ENCODE data around the gene SMARCE1. TPM values are rescaled to one million over a fixed set of nuclear protein-coding genes. Genes with fewer than 3 reads are reported as not detected.
A peak's percentile ranks its signal among the peaks of the same experiment; 100 is the strongest.

SMARCE1 gene
- total RNA-seq, 1 donor from 2014 or later = 66.3 TPM

- Histone ChIP-seq H3K9me3 (ENCODE audit: control insufficient read depth in 3 of 3, low read length in 3 of 3) (no peaks in the 10 kb centered on the region), H3K4me1 (ENCODE audit: control insufficient read depth in 3 of 3, insufficient read depth in 3 of 3, low read length in 3 of 3) (peaks cover 0 to 4% (median 0%) of the 10 kb centered on the region in 3 donors), H3K4me3 (ENCODE audit: low read length in 3 of 3) (no peak overlapping the region), H3K27ac (ENCODE audit: low read depth, low read length) (no peak overlapping the region), H3K9ac (ENCODE audit: low read depth in 1 of 3, low read length in 3 of 3) (no peak overlapping the region), H3K27me3 (ENCODE audit: control insufficient read depth in 3 of 3, insufficient read depth in 3 of 3, low read length in 3 of 3) (peaks cover 10 to 21% (median 17%) of the 10 kb centered on the region in 3 donors), H3K36me3 (ENCODE audit: control insufficient read depth in 3 of 3, insufficient read depth in 3 of 3, low read length in 3 of 3) (no peaks in the 10 kb centered on the region)
These were observed 28.3 kb upstream of the SMARCE1 start for GRCh38 chr17:40675905-40676304.

DNA sequence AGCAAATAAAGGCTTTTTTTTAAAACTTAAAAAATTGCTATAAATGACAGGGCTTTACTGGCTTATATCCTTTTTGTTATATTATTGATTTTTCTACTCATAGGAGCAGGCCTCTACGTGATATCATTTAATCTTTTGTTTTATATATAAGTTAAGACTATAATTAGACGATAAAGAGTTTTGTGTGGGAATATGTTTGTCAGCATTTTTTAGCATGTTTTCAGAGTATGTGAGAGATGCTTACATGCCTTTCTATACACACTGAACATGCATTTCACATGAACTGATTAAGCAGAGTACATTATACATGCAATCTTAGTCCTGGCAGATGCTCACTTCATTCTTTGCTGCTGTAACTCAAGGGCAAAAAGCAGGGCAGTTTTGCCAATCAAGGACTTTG, 25.0 kb upstream of the SMARCE1 start:
- Histone ChIP-seq H3K36me3 (ENCODE audit: control insufficient read depth in 3 of 3, insufficient read depth in 3 of 3, low read length in 3 of 3) (no peaks in the 10 kb centered on the region), H3K4me3 (ENCODE audit: low read length in 3 of 3) (no peak overlapping the region), H3K27me3 (ENCODE audit: control insufficient read depth in 3 of 3, insufficient read depth in 3 of 3, low read length in 3 of 3) (peaks cover 10 to 16% (median 13%) of the 10 kb centered on the region in 3 donors), H3K27ac (ENCODE audit: low read depth, low read length) (no peak overlapping the region), H3K4me1 (ENCODE audit: control insufficient read depth in 3 of 3, insufficient read depth in 3 of 3, low read length in 3 of 3) (peaks cover 0 to 4% (median 0%) of the 10 kb centered on the region in 3 donors), H3K9me3 (ENCODE audit: control insufficient read depth in 3 of 3, low read length in 3 of 3) (no peaks in the 10 kb centered on the region), H3K9ac (ENCODE audit: low read depth in 1 of 3, low read length in 3 of 3) (no peak overlapping the region)

- Histone ChIP-seq H3K4me1 (ENCODE audit: control insufficient read depth in 3 of 3, insufficient read depth in 3 of 3, low read length in 3 of 3) (peaks cover 0 to 4% (median 0%) of the 10 kb centered on the region in 3 donors), H3K27ac (ENCODE audit: low read depth, low read length) (no peak overlapping the region), H3K9ac (ENCODE audit: low read depth in 1 of 3, low read length in 3 of 3) (no peak overlapping the region), H3K9me3 (ENCODE audit: control insufficient read depth in 3 of 3, low read length in 3 of 3) (no peaks in the 10 kb centered on the region), H3K27me3 (ENCODE audit: control insufficient read depth in 3 of 3, insufficient read depth in 3 of 3, low read length in 3 of 3) (peaks cover 5 to 10% (median 6%) of the 10 kb centered on the region in 3 donors), H3K36me3 (ENCODE audit: control insufficient read depth in 3 of 3, insufficient read depth in 3 of 3, low read length in 3 of 3) (no peaks in the 10 kb centered on the region), H3K4me3 (ENCODE audit: low read length in 3 of 3) (no peak overlapping the region)
These were observed 23.7 kb upstream of the SMARCE1 start for GRCh38 chr17:40671282-40671681.

DNA sequence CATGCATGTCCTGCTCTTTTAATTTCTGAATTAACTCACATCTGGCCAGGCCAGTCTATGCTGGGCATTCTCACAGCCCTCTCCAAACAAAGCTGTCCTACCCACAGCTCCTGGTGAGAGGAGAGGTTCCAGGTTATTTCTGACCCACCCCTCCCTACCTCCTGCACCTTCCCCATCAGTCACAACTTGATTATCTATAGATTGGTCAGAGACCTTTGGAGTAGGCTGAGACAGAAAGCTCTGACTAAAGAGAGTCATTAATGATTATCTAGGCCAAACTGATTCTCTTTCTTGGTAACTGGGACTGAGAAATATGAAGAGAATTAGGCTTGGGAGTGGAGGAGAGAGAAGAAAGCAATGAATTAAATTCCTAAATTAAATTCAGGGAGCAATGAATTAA, 18.7 kb upstream of the SMARCE1 start:
- H3K9ac ChIP-seq (ENCODE audit: low read depth in 1 of 3, low read length in 3 of 3) = no peak overlapping the region
- no peak overlapping the region for H3K4me3 ChIP-seq (ENCODE audit: low read length in 3 of 3)
- H3K9me3 ChIP-seq (ENCODE audit: control insufficient read depth in 3 of 3, low read length in 3 of 3) = no peaks in the 10 kb centered on the region
- peaks cover 9 to 16% (median 12%) of the 10 kb centered on the region in 3 donors for H3K27me3 ChIP-seq (ENCODE audit: control insufficient read depth in 3 of 3, insufficient read depth in 3 of 3, low read length in 3 of 3)
- no peak overlapping the region for H3K27ac ChIP-seq (ENCODE audit: low read depth, low read length)
- no peaks in the 10 kb centered on the region for H3K36me3 ChIP-seq (ENCODE audit: control insufficient read depth in 3 of 3, insufficient read depth in 3 of 3, low read length in 3 of 3)
- H3K4me1 ChIP-seq (ENCODE audit: control insufficient read depth in 3 of 3, insufficient read depth in 3 of 3, low read length in 3 of 3) = peaks cover 0 to under 1% (median 0%) of the 10 kb centered on the region in 3 donors

DNA sequence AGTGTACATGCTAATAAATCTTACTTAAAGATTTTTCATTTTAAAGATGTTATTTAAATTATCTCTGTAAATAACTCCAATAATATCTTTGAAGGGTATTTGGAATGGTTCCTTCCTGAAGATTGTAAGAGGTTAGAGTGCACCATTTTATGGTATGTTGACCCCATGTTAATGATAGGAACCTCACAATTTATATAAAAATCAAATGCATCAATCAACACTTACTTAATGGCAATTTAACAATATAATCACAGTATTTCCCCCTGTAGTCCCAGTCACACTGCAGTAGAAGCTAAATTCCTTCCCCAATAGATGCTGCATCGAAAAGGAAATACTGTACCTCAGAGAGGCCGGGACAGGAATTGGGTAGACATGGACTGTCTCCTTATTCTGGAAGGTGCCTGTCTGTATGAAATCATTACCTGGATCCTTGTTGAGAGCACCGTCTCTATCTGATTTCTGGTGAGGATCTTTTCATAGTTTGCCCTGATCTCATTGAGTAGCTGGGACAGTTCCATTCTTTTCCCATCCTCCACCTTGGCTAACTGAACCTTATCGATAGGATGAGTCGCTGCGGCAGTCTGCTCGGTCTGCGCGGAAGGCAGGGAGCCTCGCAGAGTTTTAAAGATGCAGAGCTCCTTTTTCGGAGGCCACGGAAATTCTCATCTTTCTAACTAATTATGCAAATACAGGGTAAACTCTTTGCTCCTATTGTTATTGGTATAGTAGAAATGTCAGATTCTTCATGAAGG, 17.1 kb upstream of the SMARCE1 start, which contains the start of gene KRT222:
TSS of gene KRT222 (minus strand) at position 596 of the 752 bp plus-strand sequence. CDS start at position 518, 78 bp downstream.
- Histone ChIP-seq H3K9ac (ENCODE audit: low read depth in 1 of 3, low read length in 3 of 3) (peak within 1 kb of the TSS in 1 of 3 donors; percentile 63), H3K9me3 (ENCODE audit: control insufficient read depth in 3 of 3, low read length in 3 of 3) (no peaks in the 10 kb centered on the region), H3K4me3 (ENCODE audit: low read length in 3 of 3) (peak within 1 kb of the TSS in 2 of 3 donors; percentile 12 to 33), H3K27ac (ENCODE audit: low read depth, low read length) (no peak within 1 kb of the TSS), H3K36me3 (ENCODE audit: control insufficient read depth in 3 of 3, insufficient read depth in 3 of 3, low read length in 3 of 3) (no peaks in the 10 kb centered on the region), H3K27me3 (ENCODE audit: control insufficient read depth in 3 of 3, insufficient read depth in 3 of 3, low read length in 3 of 3) (peaks cover 9 to 16% (median 12%) of the 10 kb centered on the region in 3 donors), H3K4me1 (ENCODE audit: control insufficient read depth in 3 of 3, insufficient read depth in 3 of 3, low read length in 3 of 3) (no peaks in the 10 kb centered on the region)

DNA sequence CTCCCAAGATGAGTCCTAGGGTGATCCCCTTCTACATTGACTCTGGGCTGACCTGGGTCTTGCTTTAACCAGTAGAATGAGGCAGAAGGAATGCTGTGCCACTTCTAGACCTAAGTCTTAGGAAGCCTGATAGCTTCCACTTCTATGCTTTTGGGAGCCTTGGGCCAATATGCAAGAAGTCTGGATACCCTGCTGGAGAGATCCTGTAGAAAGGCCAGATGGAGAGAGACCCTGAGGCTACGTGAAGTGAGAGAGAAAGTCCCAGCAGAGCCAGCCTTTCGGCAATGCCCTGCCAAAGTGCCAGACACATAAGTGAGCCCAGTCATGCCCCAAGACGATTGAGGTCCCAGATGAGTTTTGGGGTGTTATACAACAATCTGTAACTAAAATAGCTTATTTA, 15.6 kb upstream of the SMARCE1 start:
- Histone ChIP-seq H3K4me1 (ENCODE audit: control insufficient read depth in 3 of 3, insufficient read depth in 3 of 3, low read length in 3 of 3) (no peaks in the 10 kb centered on the region), H3K4me3 (ENCODE audit: low read length in 3 of 3) (no peak overlapping the region), H3K27ac (ENCODE audit: low read depth, low read length) (no peak overlapping the region), H3K27me3 (ENCODE audit: control insufficient read depth in 3 of 3, insufficient read depth in 3 of 3, low read length in 3 of 3) (peaks cover 9 to 16% (median 12%) of the 10 kb centered on the region in 3 donors), H3K9me3 (ENCODE audit: control insufficient read depth in 3 of 3, low read length in 3 of 3) (no peaks in the 10 kb centered on the region), H3K9ac (ENCODE audit: low read depth in 1 of 3, low read length in 3 of 3) (no peak overlapping the region), H3K36me3 (ENCODE audit: control insufficient read depth in 3 of 3, insufficient read depth in 3 of 3, low read length in 3 of 3) (no peaks in the 10 kb centered on the region)

DNA sequence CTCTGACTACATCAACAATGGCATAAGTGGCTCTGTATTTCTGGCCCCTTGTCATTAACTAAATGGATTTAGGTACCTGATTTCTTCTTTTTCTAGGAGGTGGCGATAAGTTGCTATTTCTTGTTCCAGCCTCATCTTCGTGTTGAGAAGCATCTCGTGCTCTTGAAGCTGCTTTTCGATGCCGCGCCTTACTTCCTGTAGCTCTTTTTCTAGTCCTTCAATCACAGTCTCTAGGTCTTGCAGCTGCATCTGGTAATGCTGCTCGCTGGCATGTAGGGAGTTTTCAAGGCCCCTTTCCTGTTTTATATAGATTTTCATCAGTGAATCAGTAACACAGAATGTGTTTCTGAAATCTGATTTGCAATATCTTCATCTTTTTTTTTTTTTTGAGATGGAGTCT, 12.3 kb upstream of the SMARCE1 start:
- Histone ChIP-seq H3K9ac (ENCODE audit: low read depth in 1 of 3, low read length in 3 of 3) (no peak overlapping the region), H3K4me1 (ENCODE audit: control insufficient read depth in 3 of 3, insufficient read depth in 3 of 3, low read length in 3 of 3) (no peaks in the 10 kb centered on the region), H3K4me3 (ENCODE audit: low read length in 3 of 3) (no peak overlapping the region), H3K27ac (ENCODE audit: low read depth, low read length) (no peak overlapping the region), H3K36me3 (ENCODE audit: control insufficient read depth in 3 of 3, insufficient read depth in 3 of 3, low read length in 3 of 3) (no peaks in the 10 kb centered on the region), H3K9me3 (ENCODE audit: control insufficient read depth in 3 of 3, low read length in 3 of 3) (no peaks in the 10 kb centered on the region), H3K27me3 (ENCODE audit: control insufficient read depth in 3 of 3, insufficient read depth in 3 of 3, low read length in 3 of 3) (peaks cover 3 to 6% (median 3%) of the 10 kb centered on the region in 3 donors)

DNA sequence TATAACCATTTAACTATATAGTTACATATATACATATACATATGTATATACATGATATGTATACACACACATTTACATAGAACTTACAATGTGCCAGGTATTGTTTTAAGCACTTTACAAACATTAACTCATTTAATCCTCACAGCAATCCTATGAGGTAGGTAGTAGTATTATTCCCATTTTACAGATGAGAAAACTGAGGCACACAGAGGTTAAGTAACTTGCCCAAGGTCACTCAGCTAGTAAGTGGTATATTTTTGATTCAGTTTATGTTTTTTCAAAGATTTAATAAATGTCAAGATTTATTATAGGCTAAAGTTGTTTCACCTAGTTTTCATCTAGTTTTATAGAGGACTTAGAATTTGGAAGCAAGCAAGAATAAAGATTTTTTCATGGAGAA, 10.8 kb upstream of the SMARCE1 start:
- Histone ChIP-seq H3K9me3 (ENCODE audit: control insufficient read depth in 3 of 3, low read length in 3 of 3) (no peaks in the 10 kb centered on the region), H3K4me1 (ENCODE audit: control insufficient read depth in 3 of 3, insufficient read depth in 3 of 3, low read length in 3 of 3) (no peaks in the 10 kb centered on the region), H3K36me3 (ENCODE audit: control insufficient read depth in 3 of 3, insufficient read depth in 3 of 3, low read length in 3 of 3) (no peaks in the 10 kb centered on the region), H3K4me3 (ENCODE audit: low read length in 3 of 3) (no peak overlapping the region), H3K27ac (ENCODE audit: low read depth, low read length) (no peak overlapping the region), H3K27me3 (ENCODE audit: control insufficient read depth in 3 of 3, insufficient read depth in 3 of 3, low read length in 3 of 3) (peaks cover 0 to 3% (median 0%) of the 10 kb centered on the region in 3 donors), H3K9ac (ENCODE audit: low read depth in 1 of 3, low read length in 3 of 3) (no peak overlapping the region)

GRCh38 chr17:40651939-40652338, 4.3 kb upstream of the SMARCE1 start:
- no peaks in the 10 kb centered on the region for H3K36me3 ChIP-seq (ENCODE audit: control insufficient read depth in 3 of 3, insufficient read depth in 3 of 3, low read length in 3 of 3)
- H3K9me3 ChIP-seq (ENCODE audit: control insufficient read depth in 3 of 3, low read length in 3 of 3) = no peaks in the 10 kb centered on the region
- no peak overlapping the region for H3K4me3 ChIP-seq (ENCODE audit: low read length in 3 of 3)

GRCh38 chr17:40648384-40648968, 858 bp upstream of the SMARCE1 start:
- Histone ChIP-seq H3K4me3 (ENCODE audit: low read length in 3 of 3) (peak overlapping the region; percentile 82 to 97 (median 90)), H3K27ac (ENCODE audit: low read depth, low read length) (peak overlapping the region; percentile 98), H3K36me3 (ENCODE audit: control insufficient read depth in 3 of 3, insufficient read depth in 3 of 3, low read length in 3 of 3) (peaks cover 0 to 2% (median 2%) of the 10 kb centered on the region in 3 donors), H3K4me1 (ENCODE audit: control insufficient read depth in 3 of 3, insufficient read depth in 3 of 3, low read length in 3 of 3) (peaks cover 12 to 27% (median 23%) of the 10 kb centered on the region in 3 donors), H3K9me3 (ENCODE audit: control insufficient read depth in 3 of 3, low read length in 3 of 3) (no peaks in the 10 kb centered on the region), H3K9ac (ENCODE audit: low read depth in 1 of 3, low read length in 3 of 3) (peak overlapping the region; percentile 93 to 99 (median 97)), H3K27me3 (ENCODE audit: control insufficient read depth in 3 of 3, insufficient read depth in 3 of 3, low read length in 3 of 3) (no peaks in the 10 kb centered on the region)

More at GRCh38 chr17:40651939-40652338, 4.3 kb upstream of the SMARCE1 start:
- Histone ChIP-seq H3K27ac (ENCODE audit: low read depth, low read length) (no peak overlapping the region), H3K4me1 (ENCODE audit: control insufficient read depth in 3 of 3, insufficient read depth in 3 of 3, low read length in 3 of 3) (peaks cover 5 to 18% (median 8%) of the 10 kb centered on the region in 3 donors), H3K27me3 (ENCODE audit: control insufficient read depth in 3 of 3, insufficient read depth in 3 of 3, low read length in 3 of 3) (no peaks in the 10 kb centered on the region), H3K9ac (ENCODE audit: low read depth in 1 of 3, low read length in 3 of 3) (no peak overlapping the region)
